IgD-negative memory B cell (primary cell): ENCODE measurements around the gene RET. TPM values are rescaled to one million over a fixed set of nuclear protein-coding genes. Genes with fewer than 3 reads are reported as not detected.
A peak's percentile ranks its signal among the peaks of the same experiment; 100 is the strongest.

ENCODE experiments used
- H3K27ac Mint-ChIP-seq, 3 donors: one replicate each; pipeline ENCODE4 v1.8.0; 2020 to 2022; ENCODE audit warnings: mild to moderate bottlenecking in 3 of 3, mixed read lengths in 3 of 3, moderate library complexity in 1 of 3
- H3K27me3 Mint-ChIP-seq: one replicate; pipeline ENCODE4 v1.8.0; 2021; ENCODE audit warnings: mixed read lengths
- H3K36me3 Mint-ChIP-seq: one replicate; pipeline ENCODE4 v1.8.0; 2020; ENCODE audit warnings: mild to moderate bottlenecking, mixed read lengths
- H3K4me1 Mint-ChIP-seq, 3 donors: one replicate each; pipeline ENCODE4 v1.8.0; 2020 to 2022; ENCODE audit warnings: mixed read lengths in 3 of 3, mild to moderate bottlenecking in 1 of 3
- H3K4me3 Mint-ChIP-seq, 4 donors: one replicate each; pipeline ENCODE4 v1.8.0; 2020 to 2022; ENCODE audit warnings: mild to moderate bottlenecking in 4 of 4, mixed read lengths in 4 of 4, moderate library complexity in 3 of 4
- H3K9me3 Mint-ChIP-seq, 3 donors: one replicate each; pipeline ENCODE4 v1.8.0; 2020 to 2021; ENCODE audit warnings: mixed read lengths in 3 of 3, mild to moderate bottlenecking in 1 of 3
- polyA plus RNA-seq: library from polyadenylated mRNA; unstranded; fragments of 300-500 nt; fragmentation: Illumina TruSeq; gene quantifications from one replicate; pipeline ENCODE4 v1.2.3, GENCODE V29; 2021

RET gene
- polyA plus RNA-seq, 1 donor from 2014 or later, result 0.05 TPM

- H3K9me3 Mint-ChIP-seq, result no peaks in the 10 kb centered on the region
- H3K4me1 Mint-ChIP-seq, result peaks cover 24 to 40% (median 26%) of the 10 kb centered on the region in 3 donors
- H3K27me3 Mint-ChIP-seq, result peaks cover 4% of the 10 kb centered on the region
- H3K27ac Mint-ChIP-seq, result peak overlapping the region in 2 of 3 donors; percentile 17 to 68
- peak overlapping the region in 2 of 4 donors; percentile 3 to 34 for H3K4me3 Mint-ChIP-seq
- peaks cover 3% of the 10 kb centered on the region for H3K36me3 Mint-ChIP-seq
Measured at GRCh38 chr10:43128958-43129706, 52.3 kb downstream of the RET start.

- H3K9me3 Mint-ChIP-seq, result no peaks in the 10 kb centered on the region
- H3K4me1 Mint-ChIP-seq, result peaks cover 30 to 38% (median 38%) of the 10 kb centered on the region in 3 donors
- peaks cover 3% of the 10 kb centered on the region for H3K36me3 Mint-ChIP-seq
Measured at GRCh38 chr10:43130770-43131171, 53.9 kb downstream of the RET start.

GRCh38 chr10:43131256-43131655, 54.4 kb downstream of the RET start:
- no peak overlapping the region for H3K27ac Mint-ChIP-seq
- H3K4me3 Mint-ChIP-seq, result no peak overlapping the region
- H3K4me1 Mint-ChIP-seq, result peaks cover 32 to 43% (median 36%) of the 10 kb centered on the region in 3 donors
- peaks cover 3% of the 10 kb centered on the region for H3K36me3 Mint-ChIP-seq
- peaks cover 4% of the 10 kb centered on the region for H3K27me3 Mint-ChIP-seq
- no peaks in the 10 kb centered on the region for H3K9me3 Mint-ChIP-seq

More at GRCh38 chr10:43130770-43131171, 53.9 kb downstream of the RET start:
- Mint-ChIP-seq H3K27me3 (peaks cover 4% of the 10 kb centered on the region), H3K27ac (no peak overlapping the region), H3K4me3 (peak overlapping the region in 1 of 4 donors; percentile 25)

- Mint-ChIP-seq H3K9me3 (no peaks in the 10 kb centered on the region), H3K27me3 (no peaks in the 10 kb centered on the region), H3K4me3 (no peak overlapping the region), H3K4me1 (peaks cover 29 to 38% (median 31%) of the 10 kb centered on the region in 3 donors), H3K27ac (no peak overlapping the region), H3K36me3 (peaks cover 3% of the 10 kb centered on the region)
Measured at GRCh38 chr10:43131906-43132305, 55.0 kb downstream of the RET start.

- H3K36me3 Mint-ChIP-seq, result peaks cover 3% of the 10 kb centered on the region
- no peak overlapping the region for H3K27ac Mint-ChIP-seq
- peak overlapping the region in 1 of 4 donors; percentile 60 for H3K4me3 Mint-ChIP-seq
- H3K27me3 Mint-ChIP-seq, result no peaks in the 10 kb centered on the region
- H3K9me3 Mint-ChIP-seq, result no peaks in the 10 kb centered on the region
- peaks cover 19 to 28% (median 21%) of the 10 kb centered on the region in 3 donors for H3K4me1 Mint-ChIP-seq
Measured at GRCh38 chr10:43132867-43133787, 56.3 kb downstream of the RET start.

GRCh38 chr10:43134126-43134905, 57.4 kb downstream of the RET start:
- Mint-ChIP-seq H3K4me1 (peaks cover 19 to 31% (median 20%) of the 10 kb centered on the region in 3 donors), H3K27ac (peak overlapping the region in 1 of 3 donors; percentile 14), H3K36me3 (peaks cover 3% of the 10 kb centered on the region), H3K4me3 (peak overlapping the region in 2 of 4 donors; percentile 57 to 93), H3K27me3 (no peaks in the 10 kb centered on the region), H3K9me3 (peaks cover 0 to 2% (median 0%) of the 10 kb centered on the region in 3 donors)

- Mint-ChIP-seq H3K27ac (peak overlapping the region in 1 of 3 donors; percentile 93), H3K9me3 (peaks cover 0 to 2% (median 0%) of the 10 kb centered on the region in 3 donors), H3K27me3 (no peaks in the 10 kb centered on the region), H3K4me1 (peaks cover 19 to 33% (median 24%) of the 10 kb centered on the region in 3 donors), H3K4me3 (peak overlapping the region in 2 of 4 donors; percentile 0 to 93), H3K36me3 (peaks cover 3% of the 10 kb centered on the region)
Measured at GRCh38 chr10:43135064-43135463, 58.2 kb downstream of the RET start.

- peaks cover 0 to 2% (median 0%) of the 10 kb centered on the region in 3 donors for H3K9me3 Mint-ChIP-seq
- peaks cover 23 to 37% (median 29%) of the 10 kb centered on the region in 3 donors for H3K4me1 Mint-ChIP-seq
- H3K4me3 Mint-ChIP-seq, result peak overlapping the region; percentile 0 to 93 (median 74)
- H3K36me3 Mint-ChIP-seq, result peaks cover 3% of the 10 kb centered on the region
- H3K27ac Mint-ChIP-seq, result peak overlapping the region in 1 of 3 donors; percentile 93
- H3K27me3 Mint-ChIP-seq, result no peaks in the 10 kb centered on the region
Measured at GRCh38 chr10:43135656-43136055, 58.8 kb downstream of the RET start.

- Mint-ChIP-seq H3K27me3 (no peaks in the 10 kb centered on the region), H3K4me3 (peak overlapping the region; percentile 33 to 93 (median 84)), H3K9me3 (peaks cover 0 to 2% (median 0%) of the 10 kb centered on the region in 3 donors), H3K36me3 (peaks cover 3% of the 10 kb centered on the region), H3K4me1 (peaks cover 28 to 40% (median 32%) of the 10 kb centered on the region in 3 donors), H3K27ac (peak overlapping the region in 2 of 3 donors; percentile 31 to 93)
Measured at GRCh38 chr10:43136432-43136831, 59.6 kb downstream of the RET start.

GRCh38 chr10:43136995-43137716, 60.3 kb downstream of the RET start:
- peak overlapping the region; percentile 85 to 96 (median 92) for H3K4me3 Mint-ChIP-seq
- no peaks in the 10 kb centered on the region for H3K27me3 Mint-ChIP-seq
- H3K36me3 Mint-ChIP-seq, result peaks cover 3% of the 10 kb centered on the region
- H3K4me1 Mint-ChIP-seq, result peaks cover 32 to 44% (median 36%) of the 10 kb centered on the region in 3 donors
- peaks cover 0 to 2% (median 0%) of the 10 kb centered on the region in 3 donors for H3K9me3 Mint-ChIP-seq
- H3K27ac Mint-ChIP-seq, result peak overlapping the region; percentile 25 to 93 (median 93)

GRCh38 chr10:43137717-43138020, 60.8 kb downstream of the RET start:
- Mint-ChIP-seq H3K27me3 (no peaks in the 10 kb centered on the region), H3K9me3 (peaks cover 0 to 2% (median 0%) of the 10 kb centered on the region in 3 donors), H3K4me1 (peaks cover 36 to 49% (median 40%) of the 10 kb centered on the region in 3 donors), H3K36me3 (peaks cover 2% of the 10 kb centered on the region), H3K27ac (peak overlapping the region; percentile 25 to 93 (median 93)), H3K4me3 (peak overlapping the region; percentile 85 to 96 (median 92))

- Mint-ChIP-seq H3K4me1 (peaks cover 35 to 51% (median 43%) of the 10 kb centered on the region in 3 donors), H3K27me3 (no peaks in the 10 kb centered on the region), H3K4me3 (peak within 1 kb of the TSS; percentile 93 to 100 (median 98)), H3K9me3 (peaks cover 0 to 2% (median 0%) of the 10 kb centered on the region in 3 donors), H3K27ac (peak within 1 kb of the TSS; percentile 93 to 100 (median 99)), H3K36me3 (no peaks in the 10 kb centered on the region)
Measured at GRCh38 chr10:43138021-43138756, 61.3 kb downstream of the RET start, which contains the start of gene CSGALNACT2. Gene CSGALNACT2 (plus strand): TSS chr10:43138445. CDS start chr10:43155150, 16,705 bp downstream.

GRCh38 chr10:43138757-43139241, 61.9 kb downstream of the RET start:
- Mint-ChIP-seq H3K4me3 (peak overlapping the region; percentile 93 to 100 (median 98)), H3K27ac (peak overlapping the region; percentile 93 to 100 (median 99)), H3K36me3 (no peaks in the 10 kb centered on the region), H3K9me3 (peaks cover 0 to 2% (median 0%) of the 10 kb centered on the region in 3 donors), H3K27me3 (no peaks in the 10 kb centered on the region), H3K4me1 (peaks cover 37 to 57% (median 50%) of the 10 kb centered on the region in 3 donors)
